ES-I3 (cell line): ENCODE results near the gene BPI.
"Not testable (repeated sequence)": the region's sequence is repeated elsewhere in the genome, so short reads cannot be mapped to it uniquely, and the experiment has no call there.

Experiments used
- H3K36me3 ChIP-seq: 2 replicates; pipeline ENCODE4 v1.6.1; 2013; ENCODE audit warnings: mild to moderate bottlenecking, low read length, control low read depth, moderate library complexity; ENCODE audit not compliant: insufficient read depth
- H3K4me1 ChIP-seq: 2 replicates; pipeline ENCODE4 v1.6.1; 2013; ENCODE audit warnings: mild to moderate bottlenecking, control low read depth, low read length; ENCODE audit not compliant: insufficient read depth
- H3K9ac ChIP-seq: 2 replicates; pipeline ENCODE4 v1.6.1; 2013; ENCODE audit warnings: low read depth, mild to moderate bottlenecking, low read length, moderate library complexity
- H3K9me3 ChIP-seq: 2 replicates; pipeline ENCODE4 v1.6.1; 2013; ENCODE audit warnings: mild to moderate bottlenecking, low read length, moderate library complexity; ENCODE audit not compliant: control insufficient read depth, insufficient read depth

BPI gene

GRCh38 chr20:38304845-38305447 lies 990 bp downstream of the BPI start:
- Histone ChIP-seq H3K9me3 (no peaks in the 10 kb centered on the region), H3K9ac (no peak overlapping the region), H3K36me3 (no peaks in the 10 kb centered on the region), H3K4me1 (no peaks in the 10 kb centered on the region)

GRCh38 chr20:38305541-38305940 lies 1.6 kb downstream of the BPI start:
- Histone ChIP-seq H3K36me3 (no peaks in the 10 kb centered on the region), H3K9me3 (no peaks in the 10 kb centered on the region), H3K4me1 (no peaks in the 10 kb centered on the region), H3K9ac (no peak overlapping the region)

- Histone ChIP-seq H3K4me1 (no peaks in the 10 kb centered on the region), H3K9me3 (no peaks in the 10 kb centered on the region)
These were observed 2.4 kb downstream of the BPI start for GRCh38 chr20:38306379-38306778.

GRCh38 chr20:38307371-38308046 lies 3.6 kb downstream of the BPI start:
- no peaks in the 10 kb centered on the region for H3K4me1 ChIP-seq

More at GRCh38 chr20:38306379-38306778, 2.4 kb downstream of the BPI start:
- Histone ChIP-seq H3K9ac (no peak overlapping the region), H3K36me3 (no peaks in the 10 kb centered on the region)

GRCh38 chr20:38308047-38308438 lies 4.1 kb downstream of the BPI start:
- H3K9me3 ChIP-seq, result no peaks in the 10 kb centered on the region
- no peaks in the 10 kb centered on the region for H3K36me3 ChIP-seq
- H3K4me1 ChIP-seq, result no peaks in the 10 kb centered on the region

More at GRCh38 chr20:38307371-38308046, 3.6 kb downstream of the BPI start:
- H3K9me3 ChIP-seq, result no peaks in the 10 kb centered on the region
- no peaks in the 10 kb centered on the region for H3K36me3 ChIP-seq
- no peak overlapping the region for H3K9ac ChIP-seq

GRCh38 chr20:38308447-38308846 lies 4.5 kb downstream of the BPI start:
- no peak overlapping the region for H3K9ac ChIP-seq
- H3K36me3 ChIP-seq, result no peaks in the 10 kb centered on the region
- no peaks in the 10 kb centered on the region for H3K4me1 ChIP-seq
- H3K9me3 ChIP-seq, result no peaks in the 10 kb centered on the region

More at GRCh38 chr20:38308047-38308438, 4.1 kb downstream of the BPI start:
- H3K9ac ChIP-seq, result no peak overlapping the region

GRCh38 chr20:38311091-38311490 lies 7.1 kb downstream of the BPI start:
- no peak overlapping the region for H3K9ac ChIP-seq
- H3K4me1 ChIP-seq, result no peaks in the 10 kb centered on the region
- H3K36me3 ChIP-seq, result no peaks in the 10 kb centered on the region

GRCh38 chr20:38311491-38311890 lies 7.5 kb downstream of the BPI start:
- no peaks in the 10 kb centered on the region for H3K9me3 ChIP-seq
- H3K4me1 ChIP-seq, result no peaks in the 10 kb centered on the region
- H3K9ac ChIP-seq, result no peak overlapping the region
- H3K36me3 ChIP-seq, result no peaks in the 10 kb centered on the region

More at GRCh38 chr20:38311091-38311490, 7.1 kb downstream of the BPI start:
- H3K9me3 ChIP-seq, result no peaks in the 10 kb centered on the region

GRCh38 chr20:38313676-38314075 lies 9.7 kb downstream of the BPI start:
- Histone ChIP-seq H3K9me3 (no peaks in the 10 kb centered on the region), H3K9ac (no peak overlapping the region), H3K4me1 (no peaks in the 10 kb centered on the region), H3K36me3 (no peaks in the 10 kb centered on the region)

- not testable (repeated sequence) for H3K9ac ChIP-seq, H3K4me1 ChIP-seq, H3K36me3 ChIP-seq, H3K9me3 ChIP-seq
These were observed 10.4 kb downstream of the BPI start for GRCh38 chr20:38314350-38314749.

GRCh38 chr20:38315290-38315966 lies 11.5 kb downstream of the BPI start:
- Histone ChIP-seq H3K4me1 (peaks cover 5% of the 10 kb centered on the region; the same call in 1 of the 2 replicates), H3K36me3 (no peaks in the 10 kb centered on the region), H3K9me3 (no peaks in the 10 kb centered on the region), H3K9ac (no peak overlapping the region)

GRCh38 chr20:38316341-38316740 lies 12.4 kb downstream of the BPI start:
- Histone ChIP-seq H3K9ac (no peak overlapping the region), H3K36me3 (no peaks in the 10 kb centered on the region), H3K9me3 (no peaks in the 10 kb centered on the region), H3K4me1 (peaks cover 5% of the 10 kb centered on the region; the same call in 1 of the 2 replicates)

GRCh38 chr20:38317422-38317821 lies 13.5 kb downstream of the BPI start:
- H3K36me3 ChIP-seq, result no peaks in the 10 kb centered on the region
- peaks cover 5% of the 10 kb centered on the region; the same call in 1 of the 2 replicates for H3K4me1 ChIP-seq
- H3K9me3 ChIP-seq, result no peaks in the 10 kb centered on the region
- no peak overlapping the region for H3K9ac ChIP-seq

- Histone ChIP-seq H3K36me3 (no peaks in the 10 kb centered on the region), H3K9me3 (no peaks in the 10 kb centered on the region), H3K4me1 (peaks cover 5% of the 10 kb centered on the region; the same call in 1 of the 2 replicates), H3K9ac (no peak overlapping the region)
These were observed 16.3 kb downstream of the BPI start for GRCh38 chr20:38320221-38320620.
